Left cardiac atrium (tissue), 4 donors: ENCODE measurements around the gene PHACTR1. TPM values are rescaled to one million over a fixed set of nuclear protein-coding genes. Genes with fewer than 3 reads are reported as not detected.
"Not testable (repeated sequence)": the region's sequence is repeated elsewhere in the genome, so short reads cannot be mapped to it uniquely, and the experiment has no call there.

ENCODE experiments used
- ATAC-seq, 2 donors: fragments of 200-7000 bp; cut with Tn5 transposase; one replicate each; pipeline ENCODE4 v1.9.1; 2020; ENCODE audit warnings: mild to moderate bottlenecking in 2 of 2, moderate library complexity in 2 of 2
- DNase-seq: peaks from one replicate; pipeline ENCODE4 v3.0.0-alpha.2; 2020
- intact Hi-C, 2 donors: fragments of 100-400 bp; cut with DNase I; formaldehyde crosslinking; loops; one replicate each; pipeline versions ENCODE4 v1.14.1 to v1.15.1; 2022 to 2023
- total RNA-seq, 2 donors: library from RNA; stranded (reverse); fragmentation: NEBNext Ultra II Directional; extraction: Animal tissue kit (Norgen Biotek cat#: 25700); gene quantifications; one replicate each; pipeline ENCODE4 v1.2.1, GENCODE V29; 2021
- donor health status: DM: no; HTN: yes; CAD: no.
- donor health status: DM: no; HTN: yes; CAD: no; lungs with severe emphysema.
- donor health status: DM: yes; HTN: yes; CAD: no.
- donor health status: Dilated cardiomyopathy.

The PHACTR1 gene
- total RNA-seq, 2 donors from 2014 or later: 12.2 to 16.0 TPM

- DNase-seq (no peak), ATAC-seq (no peak)
- intact Hi-C loops: no loop called here
These were observed 429.9 kb downstream of the PHACTR1 start for GRCh38 chr6:13146442-13146841.

DNA sequence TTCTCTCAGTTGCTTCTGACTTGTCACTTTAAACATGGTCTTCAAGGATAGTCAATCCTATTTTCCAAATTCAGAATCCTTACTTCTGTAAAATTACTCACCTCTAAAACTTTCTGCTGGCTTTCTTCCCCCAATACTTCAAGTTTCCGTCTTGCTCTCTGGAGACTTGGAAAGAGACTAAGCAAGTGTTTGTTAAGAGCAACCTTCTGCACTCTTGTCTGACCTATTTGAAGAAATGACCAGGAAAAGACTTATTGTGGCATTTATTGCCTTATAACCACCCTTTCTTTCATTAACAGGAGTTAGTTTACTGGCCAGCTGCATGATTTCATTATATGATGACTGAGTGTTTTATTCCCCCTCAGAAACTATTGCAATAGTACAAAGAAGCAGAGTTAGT lies 430.8 kb downstream of the PHACTR1 start:
- DNase-seq: no peak
- no peak for ATAC-seq
- intact Hi-C loops: no loop called here

- intact Hi-C loops: no loop called here
- DNase-seq: no peak
These were observed 431.2 kb downstream of the PHACTR1 start for GRCh38 chr6:13147782-13148181.

DNA sequence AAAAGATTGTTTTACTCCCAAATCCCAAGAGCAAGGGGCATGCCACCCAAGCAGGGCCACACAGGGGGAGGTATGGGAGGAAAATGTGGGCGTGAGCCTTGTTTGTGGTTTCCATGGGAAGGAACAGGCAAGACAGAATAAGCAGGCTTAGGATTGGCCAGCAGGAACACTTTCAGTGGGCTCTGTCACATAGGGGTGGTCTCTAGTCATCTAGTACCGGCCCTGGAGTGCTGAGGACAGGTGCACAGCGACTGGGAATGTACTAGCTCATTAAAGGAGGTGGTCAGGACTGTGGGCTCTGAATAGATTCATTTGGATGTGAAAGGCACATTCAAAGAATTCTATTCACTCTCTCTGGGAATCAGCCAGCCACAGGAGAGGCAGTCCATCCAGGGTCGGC lies 436.2 kb downstream of the PHACTR1 start:
- no peak for DNase-seq
- intact Hi-C loops: no loop called here
- ATAC-seq: no peak

More at GRCh38 chr6:13147782-13148181, 431.2 kb downstream of the PHACTR1 start:
- no peak for ATAC-seq

GRCh38 chr6:13156381-13156780 lies 439.8 kb downstream of the PHACTR1 start:
- DNase-seq (no peak), ATAC-seq (no peak)
- intact Hi-C loops: no loop called here

- ATAC-seq (peak; percentile 24 to 30), DNase-seq (no peak)
- intact Hi-C loops: no loop called here
These were observed 440.7 kb downstream of the PHACTR1 start for GRCh38 chr6:13157293-13157692.

- ATAC-seq: no peak
- DNase-seq: no peak
- intact Hi-C loops: no loop called here
These were observed 442.7 kb downstream of the PHACTR1 start for GRCh38 chr6:13159300-13159699.

DNA sequence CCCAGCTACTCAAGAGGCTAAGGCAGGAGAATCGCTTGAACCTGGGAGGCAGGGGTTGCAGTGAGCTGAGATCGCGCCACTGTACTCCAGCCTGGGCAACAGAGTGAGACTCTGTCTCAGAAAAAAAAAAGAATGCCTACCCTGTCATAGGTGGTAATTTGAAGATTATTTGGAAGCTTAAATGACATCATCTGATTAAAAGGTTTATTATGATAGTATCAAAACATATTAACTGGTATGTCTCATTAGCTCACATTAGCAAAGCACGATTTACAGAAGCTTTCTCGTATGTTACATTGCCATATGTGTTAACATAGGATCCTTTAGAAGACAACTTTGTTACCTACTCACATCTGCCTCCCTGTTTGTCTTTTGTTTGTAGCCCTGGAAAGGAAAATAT lies 443.3 kb downstream of the PHACTR1 start:
- ATAC-seq, intact Hi-C loops, DNase-seq: not testable (repeated sequence)

DNA sequence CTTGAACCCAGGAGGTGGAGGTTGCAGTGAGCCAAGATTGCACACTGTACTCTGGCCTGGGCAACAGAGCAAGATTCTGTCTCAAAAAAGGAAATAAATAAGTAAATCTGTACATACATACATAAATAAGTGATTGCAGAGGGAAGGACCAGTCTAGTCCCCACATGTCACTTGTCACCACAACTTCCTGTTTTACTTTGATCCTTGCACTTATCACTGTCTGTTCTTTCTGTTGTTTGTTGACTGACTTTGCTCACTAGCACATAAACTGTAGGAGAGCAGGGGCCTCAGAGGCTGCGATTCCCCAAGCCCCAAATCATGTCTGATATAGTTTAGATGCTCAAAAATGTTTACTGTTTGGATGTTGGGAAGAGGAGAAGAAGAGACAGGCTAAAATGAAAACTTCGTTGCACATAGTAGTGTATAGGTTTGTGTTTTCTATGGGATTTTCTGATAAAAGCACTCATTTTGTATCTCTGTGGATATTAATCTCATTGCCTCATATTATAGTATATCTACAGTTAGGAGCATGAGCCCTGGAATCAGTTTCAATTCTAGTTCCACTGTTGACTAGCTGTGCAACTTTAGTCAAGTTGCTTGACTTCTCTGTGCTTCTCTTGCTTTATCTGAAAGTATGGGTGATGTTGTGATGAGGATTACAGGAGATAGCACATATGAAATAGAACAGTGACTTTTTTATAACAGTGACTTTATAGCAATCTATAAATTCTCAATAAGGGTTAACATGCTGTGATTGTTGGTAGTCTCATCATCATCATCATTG lies 446.8 kb downstream of the PHACTR1 start:
- DNase-seq (no peak), ATAC-seq (no peak)
- intact Hi-C loops: no loop called here

DNA sequence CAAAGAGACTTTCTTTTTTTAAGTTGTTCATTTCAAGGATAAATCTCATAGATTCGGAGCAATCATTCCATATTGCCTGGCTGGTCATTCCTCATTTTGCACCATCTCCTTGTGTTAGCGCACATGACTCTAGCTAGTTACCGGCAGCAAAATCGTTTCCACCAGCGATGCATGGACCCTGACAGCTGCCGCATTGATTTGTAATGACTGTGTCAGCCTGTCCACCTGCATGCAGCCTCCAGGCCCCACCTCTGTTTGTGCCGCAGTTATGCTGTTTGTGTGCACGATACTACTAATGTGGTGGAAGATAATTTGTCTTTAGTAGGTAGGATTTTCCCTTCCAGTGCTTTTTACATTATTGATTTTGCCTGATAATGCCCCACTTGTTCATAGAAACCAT lies 447.7 kb downstream of the PHACTR1 start:
- no peak for DNase-seq
- intact Hi-C loops: no loop called here
- ATAC-seq: no peak

DNA sequence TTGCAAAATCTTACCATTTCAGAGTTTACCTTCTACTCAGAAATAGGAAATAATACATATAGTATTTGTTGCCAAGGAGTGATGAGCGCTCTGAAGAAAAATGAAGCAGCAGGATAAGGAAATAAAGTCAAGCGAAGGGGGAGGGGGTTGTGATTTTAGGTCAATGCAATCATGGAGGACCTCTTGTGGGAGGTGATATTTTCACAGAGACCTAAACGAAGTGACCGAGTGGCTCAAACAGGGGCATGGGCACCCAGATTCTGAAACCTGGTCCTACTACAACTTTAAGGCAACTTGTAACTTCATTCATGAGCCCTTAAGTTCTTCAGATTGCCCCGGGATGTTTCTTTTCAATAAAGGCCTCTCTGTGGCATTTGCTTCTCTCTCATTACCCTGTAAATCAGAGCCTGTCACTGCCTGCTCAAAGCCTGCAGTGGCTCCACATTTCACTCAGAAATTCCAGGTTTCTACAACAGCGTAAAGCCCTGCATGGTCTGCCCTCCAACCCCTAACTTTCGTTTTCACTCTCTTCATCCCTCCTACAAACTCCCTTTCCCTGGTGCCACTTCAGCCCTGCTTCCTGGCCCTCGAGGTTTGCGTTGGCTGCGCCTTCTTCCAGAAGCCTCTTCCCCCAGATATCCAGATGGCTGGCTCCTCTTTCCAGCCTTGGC lies 449.1 kb downstream of the PHACTR1 start:
- DNase-seq: no peak
- intact Hi-C loops: no loop called here
- ATAC-seq: no peak

DNA sequence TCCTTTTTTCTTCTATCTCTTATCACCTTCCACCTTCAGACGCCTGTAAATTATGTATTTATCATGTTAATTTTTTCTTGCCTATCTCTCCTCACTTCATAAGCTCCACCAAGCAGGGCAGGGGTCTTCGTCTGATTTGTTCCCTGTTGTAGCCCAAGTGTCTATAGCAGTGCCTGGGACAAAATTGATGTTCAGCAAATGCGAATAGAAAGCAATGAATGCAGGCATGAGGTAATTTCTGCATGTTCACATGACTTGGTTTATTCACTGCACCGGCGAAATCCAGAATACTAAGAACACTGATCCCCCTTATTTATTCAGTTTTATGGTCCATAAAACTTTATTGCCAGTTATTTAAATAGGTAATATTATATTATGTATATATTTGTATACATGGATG lies 449.7 kb downstream of the PHACTR1 start:
- intact Hi-C loops: no loop called here
- ATAC-seq (no peak), DNase-seq (no peak)

- intact Hi-C loops: no loop called here
- no peak for ATAC-seq
- no peak for DNase-seq
These were observed 450.3 kb downstream of the PHACTR1 start for GRCh38 chr6:13166916-13167315.

- DNase-seq: no peak
- intact Hi-C loops: no loop called here
- no peak for ATAC-seq
These were observed 455.7 kb downstream of the PHACTR1 start for GRCh38 chr6:13172291-13172690.

- DNase-seq (no peak), ATAC-seq (no peak)
- intact Hi-C loops: no loop called here
These were observed 458.5 kb downstream of the PHACTR1 start for GRCh38 chr6:13175087-13175486.

- no peak for DNase-seq
- ATAC-seq: no peak
- intact Hi-C loops: no loop called here
These were observed 459.2 kb downstream of the PHACTR1 start for GRCh38 chr6:13175759-13176158.

DNA sequence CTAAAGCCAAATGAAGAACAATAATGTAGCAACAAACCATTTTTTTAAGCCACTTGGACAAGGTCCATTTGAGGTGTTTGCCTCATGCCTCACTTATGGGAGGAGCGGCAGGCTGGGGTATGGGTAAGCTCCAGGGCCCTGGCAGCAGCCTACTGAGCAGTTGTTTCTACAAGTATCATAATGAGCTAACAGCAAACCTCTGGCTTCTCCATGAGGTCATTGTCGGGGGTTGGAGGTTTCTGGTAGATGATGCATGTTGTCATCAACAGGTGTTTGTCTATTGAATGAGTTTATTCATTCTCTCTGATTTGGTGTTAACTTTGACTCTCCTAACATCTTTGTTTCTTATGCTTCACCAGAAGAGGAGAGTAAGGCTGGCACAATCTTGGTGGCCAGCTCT lies 461.1 kb downstream of the PHACTR1 start:
- intact Hi-C loops: no loop called here
- DNase-seq (no peak), ATAC-seq (no peak)

- intact Hi-C loops: no loop called here
- no peak for ATAC-seq
- DNase-seq: no peak
These were observed 461.5 kb downstream of the PHACTR1 start for GRCh38 chr6:13178107-13178506.

- intact Hi-C loops: no loop called here
- no peak for DNase-seq
These were observed 464.0 kb downstream of the PHACTR1 start for GRCh38 chr6:13180538-13180937.

GRCh38 chr6:13181393-13181792 lies 464.8 kb downstream of the PHACTR1 start:
- intact Hi-C loops: no loop called here
- ATAC-seq (no peak), DNase-seq (no peak)

More at GRCh38 chr6:13180538-13180937, 464.0 kb downstream of the PHACTR1 start:
- ATAC-seq: no peak
